ENCODE measurements around the gene ASCC3.
"Not testable (repeated sequence)": the region's sequence is repeated elsewhere in the genome, so short reads cannot be mapped to it uniquely, and the experiment has no call there.

ASCC3 gene

DNA sequence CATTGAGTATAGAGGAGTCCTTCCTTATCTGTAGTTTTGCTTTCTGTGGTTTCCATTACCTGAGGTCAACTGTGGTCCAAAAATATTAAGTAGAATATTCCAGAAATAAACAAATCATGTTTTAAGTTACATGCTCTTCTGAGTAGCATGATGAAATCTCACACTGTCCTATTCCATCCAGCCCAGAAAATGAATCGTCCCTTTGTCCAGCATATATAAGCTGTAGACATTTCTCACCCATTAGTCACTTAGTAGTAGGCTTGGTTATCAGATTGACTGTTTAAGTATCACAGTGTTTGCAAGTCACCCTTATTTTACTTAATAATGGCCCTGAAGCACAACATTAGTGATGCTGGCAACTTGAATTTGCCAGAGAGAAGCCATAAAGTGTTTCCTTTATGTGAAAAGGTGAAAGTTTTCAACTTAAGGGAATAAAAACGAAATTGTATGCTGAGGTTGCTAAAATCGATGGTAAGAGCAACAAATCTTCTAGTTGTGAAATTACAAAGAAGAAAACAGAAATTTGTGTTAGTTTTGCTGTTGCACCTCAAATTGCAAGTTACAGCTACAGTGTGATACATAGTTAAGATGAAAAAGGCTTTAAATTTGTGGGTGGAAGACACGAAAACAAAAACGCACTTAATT, 217.8 kb downstream of the ASCC3 start:
- DNase-seq (ENCODE audit: low read depth) = peak; percentile 45

DNA sequence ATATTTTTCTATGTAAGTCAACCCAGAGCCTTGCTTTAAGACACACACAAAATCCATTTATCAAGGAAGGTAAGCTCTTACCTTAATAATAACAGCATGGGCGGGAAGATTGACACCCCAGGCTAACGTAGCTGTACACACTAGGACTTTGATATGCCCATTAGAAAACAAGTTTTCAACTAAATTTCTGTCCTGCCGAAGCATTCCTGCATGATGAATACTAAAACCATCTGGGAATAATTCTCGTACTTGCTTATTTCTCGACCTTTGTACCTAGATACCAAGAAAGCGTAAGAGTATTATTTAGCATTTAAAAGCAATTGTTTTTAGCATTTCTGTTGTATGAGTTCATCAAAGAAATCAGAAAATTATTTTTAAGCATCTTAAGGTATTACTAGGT, 218.9 kb downstream of the ASCC3 start:
- DNase-seq (ENCODE audit: low read depth) = no peak

DNA sequence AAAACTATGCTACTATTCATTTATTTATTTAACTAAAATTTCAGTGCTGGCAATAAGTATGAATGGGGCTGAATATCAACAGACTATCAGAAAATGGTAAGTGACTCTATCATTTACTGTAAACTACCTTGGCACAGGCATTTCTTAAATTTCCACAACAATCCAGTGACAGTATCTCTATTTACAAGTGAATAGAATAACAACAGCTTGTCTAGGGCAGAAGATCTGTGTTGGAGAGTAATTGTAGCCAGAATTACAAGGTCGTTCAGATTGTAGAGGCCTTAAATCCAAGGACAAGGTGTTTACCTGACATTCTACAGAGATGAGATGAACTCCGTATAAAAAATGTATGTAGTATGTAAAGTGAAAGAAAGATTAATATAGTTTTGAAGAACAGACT, 222.6 kb downstream of the ASCC3 start:
- no peak for DNase-seq (ENCODE audit: low read depth)

DNA sequence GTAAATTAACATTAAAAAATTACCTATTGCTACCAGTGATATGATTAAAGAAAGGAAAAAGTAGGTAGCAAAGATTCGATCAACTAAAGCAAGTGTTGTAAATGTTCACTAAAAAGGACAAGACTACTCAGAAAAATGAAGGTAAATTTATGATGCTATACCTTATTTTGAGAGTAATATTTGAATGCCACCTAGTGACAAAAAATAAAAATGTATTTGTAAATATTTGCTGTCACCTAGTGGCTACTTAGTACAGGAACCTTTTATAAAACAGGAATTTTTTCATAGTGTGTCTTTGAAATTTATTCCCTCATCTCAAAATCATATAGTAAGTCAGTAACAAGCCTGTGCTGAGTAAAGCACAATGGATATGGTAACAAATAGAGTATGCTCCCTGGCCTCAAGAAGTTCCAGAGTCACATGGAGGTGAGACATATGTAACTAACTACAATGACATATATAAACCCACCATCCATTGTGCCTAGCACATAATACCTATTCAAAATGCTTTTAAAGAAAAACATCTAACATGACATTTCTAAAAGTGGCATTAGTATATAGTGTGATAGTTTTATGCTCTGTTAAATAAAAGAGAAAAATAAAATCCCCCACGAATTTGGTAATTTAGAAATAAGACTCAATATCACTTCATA, 223.3 kb downstream of the ASCC3 start:
- no peak for DNase-seq (ENCODE audit: low read depth)

DNA sequence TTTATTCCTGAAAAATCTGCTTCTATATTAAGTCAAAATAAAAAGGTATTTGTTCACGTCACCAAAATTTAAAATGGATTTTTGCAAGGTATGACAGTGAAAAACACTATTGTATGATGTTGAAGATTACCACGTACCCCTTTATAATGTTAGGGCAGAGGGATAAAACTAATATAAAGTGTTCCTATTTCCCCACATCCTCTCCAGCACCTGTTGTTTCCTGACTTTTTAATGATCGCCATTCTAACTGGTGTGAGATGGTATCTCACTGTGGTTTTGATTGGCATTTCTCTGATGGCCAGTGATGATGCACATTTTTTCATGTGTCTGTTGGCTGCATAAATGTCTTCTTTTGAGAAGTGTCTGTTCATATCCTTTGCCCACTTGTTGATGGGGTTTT, 240.0 kb downstream of the ASCC3 start:
- not testable (repeated sequence) for DNase-seq (ENCODE audit: low read depth)

DNA sequence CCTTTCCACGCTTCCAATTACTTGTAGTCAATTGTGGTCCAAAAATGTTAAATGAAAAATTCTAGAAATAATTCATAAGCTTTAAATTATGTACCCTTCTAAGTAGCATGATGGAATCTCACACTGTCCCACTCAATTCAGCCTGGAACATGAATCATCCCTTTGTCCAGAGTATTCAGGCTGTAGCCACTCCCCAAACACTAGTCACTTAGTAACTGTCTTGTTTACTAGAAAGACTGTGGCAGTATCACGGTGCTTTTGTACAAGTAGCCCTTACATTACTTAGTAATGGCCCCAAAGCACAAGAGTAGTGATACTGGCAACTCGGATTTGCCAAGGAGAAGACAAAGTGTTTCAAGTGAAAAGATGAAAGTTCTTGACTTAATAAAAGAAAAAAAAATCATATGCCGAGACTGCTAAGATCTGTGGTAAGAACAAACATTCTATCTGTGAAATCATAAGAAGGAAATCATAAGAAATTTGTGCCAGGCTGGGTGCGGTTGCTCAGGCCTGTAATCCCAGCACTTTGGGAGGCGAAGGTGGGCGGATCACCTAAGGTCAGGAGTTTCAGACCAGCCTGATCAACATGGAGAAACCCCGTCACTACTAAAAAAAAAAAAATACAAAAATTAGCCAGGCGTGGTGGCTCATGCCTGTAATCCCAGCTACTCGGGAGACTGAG, 247.9 kb downstream of the ASCC3 start:
- DNase-seq (ENCODE audit: low read depth) = peak; percentile 69

DNA sequence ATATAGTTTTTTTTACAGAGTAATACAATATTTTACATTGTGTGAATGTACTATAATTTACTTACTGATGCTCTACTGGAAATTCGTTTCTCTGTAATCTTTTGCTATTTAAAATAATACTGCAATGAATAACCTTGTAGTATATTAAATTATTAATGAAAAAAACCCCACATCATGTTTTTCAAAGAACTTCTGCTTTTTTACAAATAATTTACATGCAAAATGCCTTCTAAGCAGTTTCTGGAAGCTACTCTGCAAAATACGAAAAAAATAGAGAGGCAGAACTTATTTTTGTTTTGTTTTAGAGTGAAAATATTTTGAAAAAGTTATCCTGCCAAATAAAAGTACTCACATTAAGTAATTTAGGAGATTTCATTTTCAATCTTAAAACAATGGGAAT, 250.6 kb downstream of the ASCC3 start:
- no peak for DNase-seq (ENCODE audit: low read depth)

DNA sequence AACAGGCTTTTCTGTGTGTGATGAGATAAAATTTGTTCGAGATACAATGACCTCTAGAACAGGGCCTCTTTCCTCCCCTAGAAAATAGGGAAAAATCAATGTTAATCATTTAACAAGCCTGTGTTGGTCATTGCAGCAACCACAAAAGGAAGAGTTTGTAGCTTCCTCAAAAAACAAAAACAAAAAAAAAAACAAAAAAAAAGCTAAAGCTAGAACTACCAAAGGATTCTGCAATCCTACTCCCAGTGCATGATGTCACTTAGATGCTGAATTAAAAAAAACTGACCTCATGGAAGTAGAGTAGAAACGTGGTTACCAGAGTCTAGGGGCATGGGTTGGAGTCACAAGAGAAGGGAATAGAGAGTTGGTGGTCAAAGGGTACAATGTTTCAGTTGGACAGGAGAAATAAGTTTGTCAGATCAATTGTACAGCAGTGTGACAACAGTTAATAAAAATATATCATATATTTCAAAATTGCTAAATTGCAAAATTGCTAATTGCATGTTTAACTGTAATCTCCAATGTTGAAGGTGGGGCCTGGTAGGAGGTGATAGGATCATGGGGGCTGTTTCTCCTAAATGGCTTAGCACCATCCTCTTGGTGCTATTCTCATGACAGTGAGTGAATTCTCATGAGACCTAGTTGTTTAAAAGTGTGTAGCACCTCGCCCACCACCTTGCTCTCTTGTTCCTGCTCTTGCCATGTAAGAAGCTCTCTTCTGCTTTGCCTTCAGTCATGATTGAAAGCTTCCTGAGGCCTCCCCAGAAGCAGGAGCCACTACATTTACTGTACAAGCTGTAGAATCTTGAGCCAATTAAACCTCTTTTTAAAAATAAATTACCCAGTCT, 253.0 kb downstream of the ASCC3 start:
- no peak for DNase-seq (ENCODE audit: low read depth)

DNA sequence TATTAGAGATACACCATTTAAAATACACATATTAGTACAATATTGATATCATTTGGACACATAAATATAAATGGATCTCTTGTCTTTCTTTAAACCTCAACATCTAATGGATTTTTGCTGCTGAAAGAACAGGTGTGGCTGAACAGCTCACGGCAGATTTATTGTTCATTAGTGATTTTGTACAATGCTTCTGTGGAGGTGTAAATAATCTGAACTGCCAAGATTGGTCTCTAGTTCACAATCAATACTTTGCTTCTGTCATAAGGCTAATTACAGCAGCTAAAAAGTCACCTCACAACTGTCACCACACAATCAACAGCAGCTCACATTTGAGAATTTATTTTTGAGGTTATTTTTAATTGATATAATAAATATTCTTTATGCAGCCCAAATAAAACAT, 254.4 kb downstream of the ASCC3 start:
- no peak for DNase-seq (ENCODE audit: low read depth)

DNA sequence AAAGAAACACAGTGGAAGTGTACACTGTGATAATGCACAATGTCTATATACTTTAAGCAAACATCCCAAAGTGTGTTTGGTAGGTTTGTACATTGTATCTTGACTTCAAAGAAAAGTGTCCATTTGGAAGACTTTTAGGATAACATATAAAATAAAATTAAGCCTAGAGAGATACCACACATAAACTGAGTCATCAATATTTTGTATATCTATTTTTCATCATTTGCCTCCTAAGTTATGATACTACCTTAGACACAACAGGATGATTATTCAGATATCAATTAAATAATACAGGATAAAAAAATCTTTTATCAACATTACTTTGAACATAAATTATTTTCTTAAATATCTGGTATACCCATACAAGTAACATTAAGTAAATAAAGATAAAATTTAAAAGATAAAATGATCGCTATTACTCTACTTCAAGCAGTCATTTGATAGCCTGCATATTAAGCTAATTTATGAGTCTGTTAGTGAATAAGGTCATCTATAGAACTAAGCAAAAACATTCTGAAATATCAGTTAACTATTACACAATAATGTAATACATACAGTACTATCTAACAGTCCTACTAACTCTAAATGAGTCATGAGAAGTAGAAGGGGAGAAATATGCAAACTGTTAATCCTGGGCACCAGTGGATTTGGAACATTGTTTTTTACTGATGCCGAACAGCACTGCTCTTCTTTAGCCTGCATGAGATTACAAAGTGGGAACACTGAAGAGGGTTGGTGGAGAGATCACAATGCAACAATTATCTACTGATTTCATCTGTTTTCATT, 258.0 kb downstream of the ASCC3 start:
- no peak for DNase-seq (ENCODE audit: low read depth)

DNA sequence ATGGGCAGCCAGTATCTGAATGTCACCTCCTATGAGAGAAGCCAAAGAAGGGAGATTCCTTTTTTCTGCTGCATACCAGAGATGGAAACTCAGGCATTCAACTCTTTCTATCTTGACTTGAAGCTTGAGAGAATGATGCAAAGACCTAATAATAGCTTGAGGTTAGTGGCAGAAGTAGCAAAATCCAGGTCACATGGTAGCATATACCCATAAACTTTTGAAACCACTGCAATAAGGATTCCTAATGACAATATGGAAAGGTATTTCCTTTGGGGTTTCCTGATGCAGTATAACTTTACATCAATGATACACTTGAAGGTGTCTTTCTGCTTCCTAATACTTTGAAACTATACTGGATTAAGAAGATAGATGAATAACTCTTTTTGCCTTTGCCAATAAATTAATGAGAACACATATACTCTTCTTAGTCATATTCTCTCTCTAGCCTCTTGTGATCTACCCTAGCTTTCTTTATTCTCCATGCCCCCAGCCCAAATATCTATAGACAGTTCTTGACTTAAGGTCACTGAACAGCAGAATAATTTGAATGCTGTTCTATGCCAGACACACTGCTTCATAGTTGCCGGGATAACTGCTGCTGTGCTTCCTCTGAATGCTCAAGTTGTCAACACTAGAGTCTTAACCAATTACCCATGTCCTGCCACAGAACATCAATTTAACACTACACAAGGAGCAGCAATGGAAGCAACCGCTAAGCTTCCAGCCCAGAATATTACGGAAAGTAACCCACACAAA, 260.9 kb downstream of the ASCC3 start:
- peak; percentile 71 for DNase-seq (ENCODE audit: low read depth)

DNA sequence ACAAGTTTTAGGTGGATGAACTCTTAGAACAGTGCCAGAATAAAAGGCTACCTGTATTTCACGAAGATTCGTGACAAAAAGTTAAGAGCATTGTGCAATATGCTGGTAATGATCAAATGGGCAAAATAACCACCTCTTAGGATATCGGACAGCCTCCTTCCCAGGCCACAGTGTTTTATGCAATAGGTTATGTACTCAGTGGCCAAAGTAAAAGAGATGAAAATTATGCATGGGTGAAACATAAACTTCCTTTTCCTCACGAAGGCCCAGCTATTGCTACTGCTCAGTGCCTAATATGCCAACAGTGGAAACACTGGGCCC, 262.8 kb downstream of the ASCC3 start:
- DNase-seq (ENCODE audit: low read depth) = no peak

DNA sequence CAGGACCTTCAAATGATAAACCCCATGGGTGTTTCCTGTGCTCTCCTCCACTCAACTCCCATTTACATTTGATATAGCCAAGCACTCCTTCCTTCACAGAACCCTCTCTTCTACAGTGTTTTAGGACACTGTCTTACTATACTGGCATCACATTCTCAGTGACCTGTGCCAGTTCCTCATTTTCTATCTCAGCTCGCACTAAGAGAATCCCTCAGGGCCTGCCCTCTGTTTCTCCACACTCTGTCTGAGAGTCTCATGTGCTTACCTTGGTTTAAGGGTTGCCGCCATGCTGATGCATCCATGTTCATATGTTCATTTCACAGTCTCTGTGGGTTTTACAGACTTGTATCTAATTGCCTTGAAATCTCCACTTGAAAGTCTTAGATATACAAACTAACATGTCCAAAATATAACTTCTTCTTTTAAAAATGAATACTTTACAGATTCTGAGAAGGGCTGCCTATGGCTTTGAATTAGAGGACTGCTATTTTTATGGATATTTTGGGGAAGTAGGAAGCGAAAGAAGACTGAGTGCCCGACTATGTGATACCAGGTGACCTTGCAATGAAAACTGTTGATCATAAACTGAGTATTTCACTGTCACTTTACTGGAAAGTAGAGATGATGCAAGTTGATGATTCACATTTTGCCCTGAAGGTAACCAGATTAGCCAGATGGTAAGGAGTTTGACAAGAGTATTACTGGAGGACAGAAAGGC, 263.3 kb downstream of the ASCC3 start:
- no peak for DNase-seq (ENCODE audit: low read depth)

DNA sequence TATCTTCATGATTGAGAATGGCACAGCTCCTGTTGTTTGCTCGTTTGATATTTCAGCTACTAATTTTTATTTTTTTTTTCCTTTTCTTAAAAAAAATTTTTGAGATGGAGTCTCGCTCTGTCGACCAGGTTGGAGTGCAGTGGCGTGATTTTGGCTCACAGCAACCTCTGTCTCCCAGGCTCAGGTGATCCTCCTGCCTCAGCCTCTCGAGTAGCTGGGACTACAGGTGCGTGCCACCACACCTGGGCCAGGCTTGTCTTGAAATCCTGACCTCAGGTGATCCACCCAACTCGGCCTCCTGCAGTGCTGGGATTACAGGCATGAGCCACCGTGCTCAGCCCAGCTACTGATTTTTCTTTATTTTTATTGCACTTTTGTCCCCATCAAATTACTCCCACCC, 266.2 kb downstream of the ASCC3 start:
- DNase-seq (ENCODE audit: low read depth) = no peak

DNA sequence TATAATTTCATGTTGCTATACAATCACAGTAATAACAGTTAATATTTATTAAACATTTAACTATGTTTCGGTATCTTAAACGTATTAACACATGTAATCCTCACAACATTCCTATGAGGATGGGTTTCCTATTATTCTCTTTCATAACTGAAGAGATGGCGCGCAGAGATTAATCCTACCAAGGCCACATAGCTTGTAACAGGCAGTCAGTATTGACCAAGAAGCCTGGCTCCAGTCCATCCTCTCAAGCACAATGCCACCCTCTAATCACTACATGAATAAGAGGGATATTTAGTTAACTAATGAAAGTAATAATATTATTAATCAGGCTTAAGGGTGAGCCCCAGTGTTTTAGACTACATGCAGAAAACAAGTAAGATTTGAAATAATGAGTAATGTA, 266.7 kb downstream of the ASCC3 start:
- no peak for DNase-seq (ENCODE audit: low read depth)

DNA sequence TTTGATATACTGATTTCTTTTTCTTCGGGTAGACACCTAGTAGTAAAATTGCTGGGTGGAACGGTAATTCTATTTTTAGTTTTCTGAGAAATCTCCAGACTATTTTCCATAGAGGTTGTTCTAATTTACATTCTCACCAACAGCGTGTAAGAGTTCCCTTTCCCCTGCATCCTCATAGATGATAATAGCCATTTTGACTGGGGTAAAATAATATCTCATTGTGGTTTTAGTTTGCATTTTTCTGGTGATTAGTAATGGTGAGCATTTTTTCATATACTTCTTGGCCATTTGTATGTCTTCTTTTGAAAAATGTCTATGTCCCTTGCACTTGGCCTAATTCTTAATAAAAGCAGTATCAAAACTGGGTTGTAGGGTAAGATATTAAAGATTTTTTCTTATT, 267.5 kb downstream of the ASCC3 start:
- DNase-seq (ENCODE audit: low read depth) = no peak

DNA sequence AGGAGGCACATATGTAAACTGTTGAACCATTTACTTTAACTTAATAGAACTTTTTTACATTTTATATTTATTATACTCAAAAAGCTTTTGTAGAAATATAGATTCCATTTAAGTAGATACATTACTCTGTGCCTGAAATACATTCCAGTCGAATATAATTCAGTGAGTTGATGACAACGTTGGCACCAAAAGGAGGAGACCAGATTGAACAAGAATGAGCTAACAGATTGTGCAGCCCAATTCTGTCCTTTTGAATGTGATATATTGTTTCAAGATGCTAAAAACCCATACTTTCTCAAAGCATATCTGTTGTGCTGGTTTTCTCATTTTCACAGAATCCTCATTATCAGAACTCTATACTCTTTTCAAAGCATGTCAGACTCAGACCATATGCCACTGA, 269.0 kb downstream of the ASCC3 start:
- DNase-seq (ENCODE audit: low read depth) = peak; percentile 61

DNA sequence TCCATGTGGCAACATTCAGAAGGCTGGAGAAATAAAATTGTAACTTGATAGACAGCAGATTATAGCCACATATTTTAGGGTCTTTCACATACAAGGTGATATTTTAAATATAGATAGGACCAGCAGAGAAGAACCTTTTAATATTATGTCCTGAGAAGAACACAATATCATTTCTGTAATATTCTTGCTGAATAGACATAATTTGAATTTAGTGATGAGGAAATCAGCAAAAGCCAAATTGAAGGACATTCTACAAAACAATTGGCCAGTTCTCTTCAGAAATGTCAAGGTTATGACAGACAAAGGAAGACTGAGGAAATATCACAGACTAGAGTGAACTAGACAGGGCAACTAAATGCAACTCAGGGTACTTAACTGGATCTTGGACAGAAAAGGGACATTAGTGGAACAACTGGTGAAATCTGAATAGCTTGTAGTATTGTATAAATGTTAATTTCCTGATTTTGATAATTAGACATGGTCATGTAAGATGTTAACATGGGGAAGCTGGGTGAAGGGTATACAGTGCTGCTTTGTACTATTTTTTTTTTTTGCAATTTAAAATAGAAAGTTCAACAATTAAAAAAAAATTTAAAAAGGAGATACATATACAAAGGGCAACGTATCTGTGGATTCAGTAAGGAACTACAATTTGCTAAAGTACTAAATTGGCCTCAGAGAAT, 281.9 kb downstream of the ASCC3 start:
- DNase-seq (ENCODE audit: low read depth) = no peak

DNA sequence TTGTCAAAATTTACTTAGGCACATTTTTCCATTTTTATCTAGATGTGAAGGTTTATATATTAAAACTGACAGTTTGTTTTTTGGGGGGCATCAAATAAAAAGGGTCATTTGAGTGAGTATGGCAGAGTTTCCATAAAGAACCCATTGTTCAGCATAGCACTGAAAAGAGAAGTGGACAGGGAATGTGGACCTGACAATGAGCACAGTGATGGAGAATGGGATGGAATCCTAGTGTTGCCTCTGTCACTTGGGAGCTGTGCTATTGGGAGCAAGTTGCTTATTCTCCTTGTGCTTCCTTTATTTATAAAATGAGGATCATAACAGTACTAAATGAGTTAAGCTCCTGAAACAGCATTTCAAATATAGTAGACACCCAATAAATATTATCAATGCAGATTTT, 285.7 kb downstream of the ASCC3 start:
- DNase-seq (ENCODE audit: low read depth) = no peak

DNA sequence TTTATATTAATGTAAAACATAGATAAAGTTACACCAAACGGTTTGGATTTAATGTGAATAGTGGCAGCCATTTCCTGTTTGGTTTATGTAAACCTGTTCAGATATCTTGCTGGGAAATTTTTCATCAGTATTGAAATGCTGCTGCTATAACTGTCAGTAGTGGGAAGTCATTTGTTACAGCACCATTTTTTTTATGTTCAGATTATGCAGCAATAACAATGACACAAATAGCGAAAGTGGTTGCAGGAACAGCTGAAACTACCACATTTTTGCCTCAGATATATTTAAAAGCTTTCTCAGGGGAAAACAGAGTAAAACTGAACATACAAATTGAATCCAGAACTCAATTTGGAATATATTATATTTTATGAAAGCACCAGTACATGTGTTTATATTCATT, 287.6 kb downstream of the ASCC3 start:
- DNase-seq (ENCODE audit: low read depth) = no peak
